HG02970 (cell line): ENCODE measurements around the gene CPSF4L.
"Not testable (repeated sequence)": the region's sequence is repeated elsewhere in the genome, so short reads cannot be mapped to it uniquely, and the experiment has no call there.

Experiments used
- ATAC-seq: cut with Tn5 transposase; IDR thresholded peaks from one replicate; pipeline ENCODE4 v1.9.1; 2021; ENCODE audit warnings: mild to moderate bottlenecking, moderate library complexity, moderate number of reproducible peaks; ENCODE audit not compliant: unreplicated experiment, low FRiP score

The CPSF4L gene

DNA sequence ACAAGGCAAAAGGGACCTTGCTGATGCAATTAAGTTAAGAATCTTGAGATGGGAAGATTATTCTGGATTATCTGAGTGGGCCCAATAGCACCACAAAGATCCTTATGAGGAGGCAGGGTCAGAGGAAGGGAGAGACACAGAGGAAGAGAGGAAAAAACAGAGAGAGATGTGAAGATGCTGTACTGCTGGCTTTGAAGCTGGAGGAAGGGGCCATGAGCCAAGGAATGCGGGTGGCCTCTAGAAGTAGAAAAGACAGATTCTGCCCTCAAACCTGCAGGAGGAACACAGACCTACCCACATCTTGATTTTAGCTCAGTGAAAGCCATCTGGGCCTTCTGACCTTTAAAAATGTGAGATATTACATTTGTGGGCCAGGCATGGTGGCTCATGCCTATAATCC is 8.1 kb upstream of the CPSF4L start:
- no peak for ATAC-seq

DNA sequence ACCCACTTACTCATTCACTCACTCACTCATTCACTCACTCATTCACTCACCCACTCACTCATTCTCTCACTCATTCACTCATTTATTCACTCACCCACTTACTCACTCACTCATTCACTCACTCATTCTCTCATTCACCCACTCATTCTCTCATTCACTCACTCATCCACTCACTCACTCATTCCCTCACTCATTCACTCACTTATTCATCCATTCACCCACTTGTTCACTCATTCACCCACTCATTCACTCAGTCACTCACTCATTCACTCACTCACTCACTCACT is 7.6 kb upstream of the CPSF4L start:
- no peak for ATAC-seq

DNA sequence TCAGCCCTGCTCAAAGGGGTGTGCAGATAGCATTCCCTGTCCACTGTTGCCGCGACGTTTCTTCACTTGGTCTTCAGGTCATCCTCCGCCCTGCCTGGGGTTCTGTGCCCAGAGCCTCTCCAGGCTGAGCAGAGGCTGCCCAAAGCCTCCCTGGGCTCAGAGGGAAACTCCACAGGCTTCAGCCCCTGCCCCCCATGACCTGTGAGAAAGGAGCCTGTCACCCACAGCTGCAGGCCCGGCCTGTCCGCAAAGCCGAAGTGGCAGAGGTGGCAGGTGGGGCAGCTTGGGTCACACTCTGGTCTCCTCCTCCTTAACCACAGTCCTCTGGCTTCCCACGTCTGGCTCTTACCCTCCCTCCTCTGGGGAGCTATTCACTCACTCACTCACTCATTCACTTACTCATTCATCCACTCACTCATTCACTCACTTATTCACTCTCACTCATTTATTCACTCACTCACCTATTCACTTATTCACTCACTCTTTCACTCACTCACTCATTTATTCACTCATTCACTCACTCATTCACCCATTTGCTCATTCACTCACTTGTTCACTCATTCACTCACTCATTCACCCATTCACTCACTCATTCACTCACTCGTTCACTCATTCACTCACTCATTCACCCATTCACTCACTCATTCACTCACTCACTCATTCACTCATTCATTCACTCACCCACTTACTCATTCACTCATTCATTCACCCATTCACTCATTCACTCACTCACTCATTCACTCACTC is 7.1 kb upstream of the CPSF4L start:
- ATAC-seq, result no peak

DNA sequence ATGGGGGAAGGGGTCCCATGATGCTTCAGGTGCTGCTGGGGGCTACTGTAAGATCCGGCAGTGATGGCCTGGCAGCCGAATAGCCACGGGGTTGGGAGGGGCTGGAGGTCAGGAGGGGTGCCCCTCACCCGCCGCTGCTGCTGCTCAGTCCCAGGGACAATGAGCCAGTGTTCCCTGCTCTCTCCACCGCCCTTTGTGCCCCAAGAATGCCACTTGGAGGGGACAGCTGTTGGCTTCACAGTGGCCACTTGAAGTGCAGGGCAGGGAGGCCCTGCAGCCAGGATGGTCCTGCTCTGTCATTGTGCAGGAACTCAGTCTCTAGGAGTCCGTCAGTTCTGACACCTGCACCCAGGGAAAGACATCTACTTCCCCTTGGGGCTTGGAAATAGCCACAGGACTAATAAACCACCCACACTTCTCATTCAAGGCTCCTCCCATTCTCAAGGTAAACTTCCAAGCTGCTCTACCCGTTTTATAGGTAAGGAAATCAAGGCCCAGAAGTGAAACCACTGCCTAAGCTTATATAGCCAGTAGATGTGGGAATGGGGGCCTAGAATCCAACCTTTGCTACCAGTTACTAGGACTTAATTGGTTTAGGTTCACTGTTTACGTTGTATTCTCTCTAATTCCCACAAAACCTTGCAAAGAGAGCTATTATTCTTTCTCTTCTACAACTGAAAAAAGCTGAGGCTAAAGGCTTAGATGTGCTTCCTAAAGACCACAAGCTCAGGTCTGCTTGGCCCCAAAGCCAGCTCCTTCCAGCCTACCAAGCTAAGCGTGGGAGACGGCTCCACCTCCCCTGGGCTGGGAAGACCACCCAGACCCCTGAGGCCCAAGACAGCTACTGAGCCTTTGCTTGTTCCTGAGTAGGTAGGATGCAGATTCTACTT is 6.2 kb upstream of the CPSF4L start:
- no peak for ATAC-seq

DNA sequence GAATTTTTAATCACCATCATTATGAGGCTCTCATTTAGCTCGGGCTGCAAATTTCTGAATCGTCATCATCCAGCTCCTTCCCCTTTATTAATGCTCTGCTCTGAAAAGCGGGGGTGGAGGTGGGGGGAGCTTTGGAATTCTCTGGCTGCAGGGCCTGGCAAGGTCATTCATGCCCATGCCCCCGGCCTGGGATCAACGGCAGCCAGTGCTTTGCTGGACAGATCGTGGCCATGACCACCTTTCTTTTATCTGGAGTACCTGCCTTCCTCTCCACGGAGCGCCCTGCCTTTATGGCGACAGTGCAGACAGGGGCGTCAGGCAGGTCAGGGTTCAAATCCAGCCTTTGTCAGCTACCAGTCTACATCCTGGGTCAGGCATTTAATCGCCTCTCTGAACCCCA is 5.1 kb upstream of the CPSF4L start:
- ATAC-seq, result no peak

DNA sequence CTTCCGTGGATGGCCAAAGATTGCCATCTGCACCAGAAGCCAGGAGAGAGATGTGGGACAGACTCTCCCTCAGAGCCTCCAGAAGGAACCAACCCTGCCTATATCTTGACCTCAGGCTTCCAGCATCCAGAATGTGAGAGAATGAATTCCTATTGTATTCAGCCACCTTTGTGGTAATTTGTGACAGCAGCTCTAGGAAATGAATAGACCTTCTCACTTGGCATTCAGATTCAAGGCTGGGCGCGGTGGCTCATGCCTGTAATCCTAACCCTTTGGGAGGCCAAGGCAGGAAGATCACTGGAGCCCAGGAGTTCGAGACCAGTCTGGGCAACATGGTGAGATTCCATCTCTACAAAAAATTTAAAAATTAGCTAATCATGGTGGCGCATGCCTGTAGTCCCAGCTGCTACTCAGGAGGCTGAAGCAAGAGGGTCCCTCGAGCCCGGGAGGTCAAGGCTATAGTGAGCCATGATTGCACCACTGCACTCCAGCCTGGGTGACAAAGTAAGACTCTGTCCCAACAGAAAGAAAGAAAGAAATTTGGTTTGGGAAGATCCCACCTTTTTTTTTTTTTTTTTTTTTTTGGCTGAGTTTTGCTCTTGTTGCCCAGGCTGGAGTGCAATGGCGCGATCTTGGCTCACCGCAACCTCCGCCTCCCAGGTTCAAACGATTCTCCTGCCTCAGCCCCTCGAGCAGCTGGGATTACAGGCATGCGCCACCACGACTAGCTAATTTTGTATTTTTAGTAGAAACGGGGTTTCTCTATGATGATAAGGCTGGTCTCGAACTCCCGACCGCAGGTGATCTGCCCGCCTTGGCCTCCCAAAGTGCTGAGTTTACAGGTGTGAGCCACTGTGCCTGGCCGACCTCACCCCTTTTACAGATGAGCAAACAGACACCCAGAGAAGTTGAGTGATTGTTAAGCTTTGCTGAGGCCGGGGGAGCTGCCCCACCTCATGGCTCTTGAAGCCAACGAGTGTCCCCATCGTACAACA is 4.3 kb upstream of the CPSF4L start:
- ATAC-seq, result no peak

DNA sequence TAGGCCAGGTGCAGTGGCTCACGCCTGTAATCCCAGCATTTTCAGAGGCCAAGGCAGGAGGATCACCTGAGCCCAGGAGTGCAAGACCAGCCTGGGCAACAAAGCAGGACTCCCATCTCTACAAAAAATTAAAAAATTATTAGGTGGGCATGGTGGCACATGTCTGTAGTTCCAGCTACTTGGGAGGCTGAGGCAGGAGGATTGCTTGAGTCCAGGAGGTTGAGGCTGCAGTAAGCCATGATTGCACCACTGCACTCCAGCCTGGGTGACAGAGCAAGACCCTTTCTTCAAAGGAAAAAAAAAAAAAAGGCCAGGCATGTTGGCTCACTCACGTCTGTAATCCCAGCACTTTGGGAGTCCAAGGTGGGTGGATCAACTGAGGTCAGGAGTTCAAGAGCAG is 2.8 kb upstream of the CPSF4L start:
- not testable (repeated sequence) for ATAC-seq

DNA sequence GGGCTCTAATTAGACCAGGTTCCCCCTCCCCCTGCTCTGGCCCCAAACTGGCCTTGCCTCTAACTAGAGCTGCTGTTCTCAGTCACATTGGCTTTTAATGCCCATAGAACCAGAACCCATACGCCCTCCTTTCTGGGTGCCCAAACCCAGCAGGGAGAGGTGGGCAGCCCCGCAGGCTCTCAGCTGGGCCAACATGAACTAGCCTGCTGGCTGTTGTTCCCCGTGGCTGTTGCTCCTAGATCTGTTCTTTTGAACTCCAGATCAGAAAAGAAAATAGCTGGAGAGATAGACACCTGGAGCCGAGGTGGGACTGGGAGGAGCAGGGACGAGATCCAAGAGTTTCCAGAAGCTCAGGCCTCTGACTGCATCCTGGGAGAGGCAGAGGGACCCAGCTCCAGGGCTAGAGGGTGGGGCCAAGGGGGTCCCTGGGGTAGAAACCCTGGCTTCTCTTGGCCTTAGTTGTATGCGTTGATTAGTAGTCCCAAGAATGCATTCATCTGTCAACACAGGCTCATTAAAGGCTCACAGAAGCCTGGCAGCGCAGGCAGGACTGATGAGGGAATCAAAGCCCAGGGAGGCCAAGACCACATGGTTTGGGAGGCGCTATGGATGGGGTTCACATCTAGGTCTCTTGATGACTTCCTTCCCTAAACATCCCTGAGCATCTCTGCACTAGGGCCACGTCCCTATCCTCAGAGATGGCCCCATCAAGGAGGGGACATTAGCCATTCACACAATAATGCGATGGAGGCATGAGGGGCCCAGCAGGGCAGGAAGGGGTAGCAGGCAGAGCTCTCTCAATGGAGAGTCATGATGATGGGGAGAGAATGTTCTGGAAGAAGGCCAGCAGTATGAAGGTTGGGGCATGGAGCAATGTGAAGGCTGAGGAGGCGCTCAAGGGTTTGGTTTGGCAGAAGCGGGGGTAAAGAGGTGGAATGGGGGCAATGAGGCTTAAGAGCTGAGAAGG is 1.3 kb upstream of the CPSF4L start:
- no peak for ATAC-seq

DNA sequence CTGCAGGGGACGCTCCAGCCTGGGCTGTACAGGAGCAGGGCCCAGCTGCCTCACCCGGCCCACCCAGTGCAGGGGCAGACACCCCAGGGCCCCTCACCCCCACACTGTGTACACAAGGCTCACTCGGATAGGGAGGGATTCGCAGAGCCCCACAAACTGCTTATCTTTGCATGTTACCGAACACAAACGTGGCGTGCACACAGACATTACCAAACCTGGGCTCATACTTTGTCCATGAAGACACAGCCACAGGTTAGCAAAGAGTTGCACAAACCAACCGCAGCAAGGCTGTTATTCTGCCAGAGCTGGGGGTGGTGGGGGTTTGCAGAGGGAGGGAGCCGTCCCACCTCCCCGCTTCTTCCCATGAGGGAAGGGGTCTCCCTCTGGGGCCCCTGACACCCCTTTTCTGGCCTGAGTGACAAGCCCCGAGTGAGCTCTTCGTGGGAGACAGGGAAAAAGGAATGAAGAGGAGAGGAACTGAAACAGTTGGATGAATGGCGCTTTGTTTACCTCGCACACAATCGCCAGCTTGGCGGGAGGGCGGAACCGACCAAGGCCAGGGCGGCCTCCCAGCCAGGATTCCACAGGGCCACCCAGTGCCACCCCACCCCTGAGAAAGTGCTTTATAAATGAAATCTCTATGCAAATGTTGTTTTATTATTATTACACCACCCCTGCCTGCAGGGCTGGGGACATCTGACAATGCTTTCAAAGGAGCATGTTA is 434 bp upstream of the CPSF4L start:
- ATAC-seq, result no peak

DNA sequence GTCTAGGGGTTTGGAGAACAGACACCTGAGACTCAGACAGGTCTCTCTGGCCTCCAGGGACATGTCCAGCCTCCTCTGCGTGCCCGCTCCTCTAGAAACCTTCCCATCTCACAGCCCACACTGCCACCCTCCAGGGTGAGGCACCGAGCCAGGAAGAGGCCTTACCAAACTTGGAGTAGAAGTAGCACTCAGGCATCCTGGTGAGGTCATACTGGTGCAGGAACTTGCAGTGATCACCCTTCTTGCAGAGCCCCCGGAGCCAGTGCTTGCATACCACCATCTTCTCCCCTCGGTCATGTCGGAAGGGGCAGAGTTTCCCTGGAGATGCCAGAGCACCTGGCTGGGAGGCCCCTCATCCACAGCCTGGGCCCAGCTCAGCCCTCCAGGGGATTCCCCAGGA is 4.2 kb downstream of the CPSF4L start:
- no peak for ATAC-seq

DNA sequence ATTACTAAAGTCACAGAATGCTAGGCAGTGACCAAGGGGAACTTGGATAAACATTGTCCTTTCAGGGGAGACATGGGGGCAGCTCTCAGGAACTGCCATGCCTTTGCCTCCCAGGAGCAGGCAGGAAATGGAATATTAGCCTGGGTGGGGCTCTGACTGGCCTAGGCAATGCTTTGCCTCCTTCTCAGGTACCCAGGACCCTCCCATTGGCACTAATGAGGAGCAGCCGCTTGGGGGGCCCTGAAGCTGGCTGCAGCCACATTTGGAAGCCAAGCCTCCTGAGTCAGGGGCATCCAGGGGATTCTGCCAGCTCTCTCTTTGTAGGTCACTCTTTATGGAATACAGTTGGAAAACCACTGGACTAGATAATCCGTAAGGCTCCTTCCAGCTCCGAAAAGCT is 5.5 kb downstream of the CPSF4L start:
- ATAC-seq, result no peak

DNA sequence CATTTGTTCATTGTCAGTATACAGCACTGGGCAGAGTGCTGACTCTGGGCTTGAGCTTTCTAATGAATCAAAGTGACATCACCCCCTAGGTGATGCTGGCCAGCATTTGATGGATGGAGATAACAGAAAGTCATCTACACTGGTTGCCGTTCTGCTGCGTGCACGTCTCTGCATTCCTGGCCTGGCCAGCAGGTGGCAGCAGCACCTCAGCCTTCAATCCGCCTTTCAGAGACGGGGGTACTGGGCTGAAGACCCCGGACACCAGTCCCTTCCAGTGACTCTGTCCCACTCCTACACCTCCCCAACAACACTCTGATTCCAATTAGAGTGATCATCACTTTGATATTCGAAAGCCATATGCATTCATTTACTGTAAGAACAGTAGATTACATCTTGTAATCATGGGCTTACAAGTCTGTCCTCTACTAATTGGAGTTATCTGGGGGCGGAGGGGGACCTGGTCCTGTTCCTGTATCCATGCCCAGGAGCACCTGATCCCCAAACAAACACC is 6.0 kb downstream of the CPSF4L start:
- no peak for ATAC-seq

DNA sequence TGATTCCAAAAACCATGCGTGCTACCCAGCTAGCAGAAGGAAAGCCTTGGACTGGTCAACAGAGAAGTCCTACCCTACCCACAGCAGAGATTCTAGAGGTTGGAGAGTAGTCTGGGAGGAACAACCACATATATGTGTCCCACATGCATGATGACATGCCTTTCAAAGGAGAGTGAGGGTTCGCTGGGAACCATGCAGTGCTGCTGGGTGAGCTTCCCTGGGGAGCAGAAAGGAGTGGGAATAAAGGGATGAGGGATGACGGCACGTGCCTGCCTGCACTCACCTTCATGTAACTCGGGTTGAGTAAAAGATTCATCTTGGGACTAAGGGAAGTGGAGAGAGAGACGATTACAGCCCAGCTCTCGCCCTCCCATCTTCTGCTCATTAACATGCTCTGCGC is 9.8 kb downstream of the CPSF4L start:
- no peak for ATAC-seq

DNA sequence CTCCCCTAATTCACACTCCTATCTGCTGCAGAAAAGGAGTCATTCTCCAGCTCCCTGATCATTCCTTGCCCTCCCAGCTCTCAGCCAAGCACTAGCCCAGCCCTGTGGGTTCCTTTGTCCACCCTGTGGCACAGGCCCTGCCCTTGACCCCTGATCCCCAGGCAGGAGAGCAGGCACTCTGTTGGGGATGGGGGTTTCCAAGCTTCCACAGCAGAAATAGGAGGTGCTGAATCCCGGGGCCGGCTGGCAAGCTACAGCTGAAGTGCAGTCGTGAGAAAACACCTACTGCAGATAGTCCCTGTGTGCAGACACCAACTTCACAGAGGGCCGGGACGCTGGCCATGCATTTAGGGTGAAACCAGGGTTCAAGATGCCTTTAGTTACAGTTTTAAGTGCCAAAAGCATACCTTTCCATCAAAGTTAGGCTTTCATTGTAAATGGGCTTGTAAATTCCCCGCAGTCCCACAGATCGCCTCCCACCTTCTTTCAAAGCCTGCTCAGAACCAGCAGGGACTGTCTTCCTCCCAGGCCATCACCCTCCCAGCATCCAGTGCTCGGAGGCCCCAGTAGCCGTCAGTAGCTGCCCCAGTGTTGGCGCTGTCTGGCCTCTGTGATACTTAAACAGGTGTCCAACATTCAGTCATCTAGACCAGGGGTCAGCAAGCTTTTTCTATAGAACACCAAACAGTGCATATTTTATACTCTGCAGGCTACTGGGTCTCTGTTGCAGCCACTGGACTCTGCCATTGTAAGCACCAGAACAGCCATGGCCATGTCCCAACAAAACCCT is 10.6 kb downstream of the CPSF4L start:
- no peak for ATAC-seq

DNA sequence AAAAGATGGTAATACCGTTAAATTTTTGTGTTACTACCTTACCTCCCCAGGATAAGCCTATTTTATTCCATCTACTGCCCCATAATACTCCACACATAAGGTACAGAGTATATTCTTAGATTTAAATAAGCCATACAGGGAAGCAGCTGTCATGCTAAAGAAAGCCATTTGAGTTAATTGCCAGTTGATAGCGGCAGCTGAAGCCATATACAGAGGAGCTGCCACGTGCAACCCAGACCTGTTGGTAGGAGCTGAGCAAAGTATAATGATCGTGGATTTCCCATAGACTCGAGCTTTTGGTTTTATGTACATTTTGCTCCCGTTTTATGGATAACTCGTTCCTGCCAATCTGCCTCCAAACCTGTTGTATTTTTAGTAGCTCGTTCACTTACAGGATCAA is 12.0 kb downstream of the CPSF4L start:
- ATAC-seq, result no peak

DNA sequence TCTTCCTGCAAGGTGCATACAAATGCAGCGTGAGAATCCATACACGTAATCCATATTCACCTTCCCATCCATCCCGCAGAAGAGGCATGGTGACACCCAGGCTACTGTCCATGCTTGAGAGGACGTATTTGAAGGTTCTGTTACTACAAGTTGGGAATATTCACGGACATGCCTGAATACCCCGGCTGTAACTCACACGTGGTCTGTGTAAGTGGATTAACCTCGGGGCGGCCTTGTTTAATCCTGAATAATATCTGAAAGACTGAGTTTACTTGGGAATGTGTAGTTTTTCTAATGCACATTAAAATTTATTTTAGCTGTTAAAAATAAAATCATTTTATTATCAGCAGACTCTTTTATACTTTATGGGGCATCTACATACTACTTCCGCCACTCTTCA is 13.1 kb downstream of the CPSF4L start:
- ATAC-seq, result no peak

DNA sequence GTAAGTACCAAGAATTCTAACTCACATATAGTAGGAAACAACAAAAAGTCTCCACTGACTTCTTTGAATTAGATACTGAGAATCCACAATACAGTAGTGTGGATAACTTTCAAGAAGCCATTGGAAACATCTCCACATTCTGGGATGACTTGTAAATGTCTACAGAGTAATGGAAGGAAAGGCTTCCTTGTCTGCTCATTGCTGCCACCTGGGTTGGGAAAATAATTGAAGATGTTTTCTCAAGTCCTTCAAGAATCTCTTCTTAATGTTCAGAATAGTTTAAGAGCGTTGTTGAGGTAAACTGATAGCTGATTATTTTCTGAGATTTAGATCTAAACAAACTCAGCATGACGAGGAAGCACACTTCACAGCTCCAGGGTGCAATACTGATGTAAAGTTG is 14.0 kb downstream of the CPSF4L start:
- ATAC-seq, result no peak

DNA sequence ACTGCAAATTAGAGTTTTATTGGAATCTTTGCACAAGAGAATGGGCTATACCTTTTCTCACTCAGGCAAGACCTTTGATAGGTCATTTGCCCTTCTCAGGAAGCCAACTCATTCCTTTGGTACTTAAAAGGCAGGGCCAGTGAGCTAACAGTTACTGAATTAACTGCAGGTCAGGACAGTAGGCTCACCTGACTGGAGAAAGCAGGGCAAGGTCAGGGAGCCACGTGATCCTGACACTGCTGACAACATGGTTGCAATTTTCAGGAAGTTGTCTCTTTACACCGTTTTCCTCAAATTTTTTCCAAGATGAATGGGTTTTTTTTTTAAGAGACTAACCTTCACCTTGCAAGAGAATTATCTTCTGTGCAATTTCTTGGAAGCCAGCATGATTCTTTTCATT is 21.1 kb downstream of the CPSF4L start:
- ATAC-seq, result no peak
